Prostate gland (tissue), 2 donors: Measurements from ENCODE around the gene OR10A2.
"Not testable (repeated sequence)": the region's sequence is repeated elsewhere in the genome, so short reads cannot be mapped to it uniquely, and the experiment has no call there.

Source experiments
- POLR2A ChIP-seq: fragments of 450-650 bp; IDR thresholded peaks from one replicate; pipeline ENCODE4 v1.6.1; 2016; ENCODE audit warnings: antibody characterized with exemption, mild to moderate bottlenecking
- POLR2AphosphoS5 ChIP-seq: sonication (generic); formaldehyde crosslinking; IDR thresholded peaks from one replicate; pipeline ENCODE4 v1.6.1; 2017; ENCODE audit warnings: antibody characterized with exemption
- TF ChIP-seq, protein P1 (sequence below), 4 experiments: fragments of 200-600 bp in 2 of 4; fragments of 450-650 bp in 2 of 4; sonication (generic) in 2 of 4; IDR thresholded peaks; 1 replicate in 3 of 4; 2 replicates in 1 of 4; pipeline ENCODE4 v1.5.1; 2016 to 2019; ENCODE audit warnings: antibody characterized with exemption in 4 of 4, mild to moderate bottlenecking in 2 of 4, moderate library complexity in 2 of 4

DNA sequence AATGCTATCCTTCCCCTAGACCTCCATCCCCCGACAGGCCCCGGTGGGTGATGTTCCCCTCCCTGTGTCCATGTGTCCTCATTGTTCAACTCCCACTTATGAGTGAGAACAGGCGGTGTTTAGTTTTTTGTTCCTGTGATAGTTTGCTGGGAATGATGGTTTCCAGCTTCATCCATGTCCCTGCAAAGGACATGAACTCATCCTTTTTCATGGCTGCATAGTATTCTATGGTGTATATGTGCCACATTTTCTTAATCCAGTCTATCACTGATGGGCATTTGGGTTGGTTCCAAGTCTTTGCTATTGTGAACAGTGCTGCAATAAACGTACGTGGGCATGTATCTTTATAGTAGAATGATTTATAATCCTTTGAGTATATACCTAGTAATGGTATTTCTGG lies 24.9 kb downstream of the OR10A2 start:
- not testable (repeated sequence) for TF ChIP-seq POLR2AphosphoS5, POLR2A
- TF ChIP-seq, protein P1, sequence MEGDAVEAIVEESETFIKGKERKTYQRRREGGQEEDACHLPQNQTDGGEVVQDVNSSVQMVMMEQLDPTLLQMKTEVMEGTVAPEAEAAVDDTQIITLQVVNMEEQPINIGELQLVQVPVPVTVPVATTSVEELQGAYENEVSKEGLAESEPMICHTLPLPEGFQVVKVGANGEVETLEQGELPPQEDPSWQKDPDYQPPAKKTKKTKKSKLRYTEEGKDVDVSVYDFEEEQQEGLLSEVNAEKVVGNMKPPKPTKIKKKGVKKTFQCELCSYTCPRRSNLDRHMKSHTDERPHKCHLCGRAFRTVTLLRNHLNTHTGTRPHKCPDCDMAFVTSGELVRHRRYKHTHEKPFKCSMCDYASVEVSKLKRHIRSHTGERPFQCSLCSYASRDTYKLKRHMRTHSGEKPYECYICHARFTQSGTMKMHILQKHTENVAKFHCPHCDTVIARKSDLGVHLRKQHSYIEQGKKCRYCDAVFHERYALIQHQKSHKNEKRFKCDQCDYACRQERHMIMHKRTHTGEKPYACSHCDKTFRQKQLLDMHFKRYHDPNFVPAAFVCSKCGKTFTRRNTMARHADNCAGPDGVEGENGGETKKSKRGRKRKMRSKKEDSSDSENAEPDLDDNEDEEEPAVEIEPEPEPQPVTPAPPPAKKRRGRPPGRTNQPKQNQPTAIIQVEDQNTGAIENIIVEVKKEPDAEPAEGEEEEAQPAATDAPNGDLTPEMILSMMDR (IDR thresholded peaks at IDR 0.05): not testable (repeated sequence)
